CD14-positive monocyte (primary cell): ENCODE results near the gene SPATA13. TPM values are rescaled to one million over a fixed set of nuclear protein-coding genes. Genes with fewer than 3 reads are reported as not detected.

Experiments
- DNase-seq, 3 donors: peaks; one replicate each; pipeline ENCODE4 v3.0.0-alpha.2; 2011 to 2022
- H2AFZ ChIP-seq: 2 replicates; pipeline ENCODE4 v1.6.0; 2012; ENCODE audit warnings: mild to moderate bottlenecking, low read depth, low read length, inconsistent platforms; ENCODE audit not compliant: insufficient read depth, poor library complexity, severe bottlenecking
- H3K27ac ChIP-seq, 2 donors: 1 replicate in 1 of 2; 2 replicates in 1 of 2; pipeline ENCODE4 v1.5.1; 2012 to 2013; ENCODE audit warnings: low read length in 2 of 2, control low read depth in 1 of 2, inconsistent platforms in 1 of 2, low read depth in 1 of 2, mild to moderate bottlenecking in 1 of 2
- H3K27me3 ChIP-seq, 2 donors: one replicate each; pipeline versions ENCODE4 v1.6.0 to v1.6.1; 2011 to 2013; ENCODE audit warnings: low read length in 2 of 2; ENCODE audit not compliant: control insufficient read depth in 2 of 2, insufficient read depth in 2 of 2
- H3K36me3 ChIP-seq, 2 donors: replicated peaks in 1 of 2; 1 replicate in 1 of 2; 2 replicates in 1 of 2; pipeline versions ENCODE4 v1.5.1 to v1.6.1; 2012 to 2013; ENCODE audit warnings: low read length in 2 of 2, control low read depth in 1 of 2, inconsistent platforms in 1 of 2, mild to moderate bottlenecking in 1 of 2; ENCODE audit not compliant: insufficient read depth in 2 of 2, control insufficient read depth in 1 of 2
- H3K4me1 ChIP-seq, 2 donors: 1 replicate in 1 of 2; 2 replicates in 1 of 2; pipeline versions ENCODE4 v1.5.1 to v1.6.1; 2012 to 2013; ENCODE audit warnings: low read length in 2 of 2, control low read depth in 1 of 2, inconsistent platforms in 1 of 2, mild to moderate bottlenecking in 1 of 2, moderate library complexity in 1 of 2; ENCODE audit not compliant: insufficient read depth in 2 of 2, control insufficient read depth in 1 of 2
- H3K4me2 ChIP-seq: replicated peaks from 2 replicates; pipeline ENCODE3; 2012; ENCODE audit warnings: low read length, moderate library complexity, mild to moderate bottlenecking; ENCODE audit not compliant: poor library complexity, severe bottlenecking; ENCODE audit errors: extremely low read depth
- H3K4me3 ChIP-seq, 3 experiments: fragments of 200-600 bp in 1 of 3; sonication (generic) in 1 of 3; replicated peaks in 1 of 3; 1 replicate in 2 of 3; 2 replicates in 1 of 3; pipeline ENCODE4 v1.5.1; 2011 to 2013; ENCODE audit warnings: low read length in 3 of 3, mild to moderate bottlenecking in 3 of 3, control low read depth in 2 of 3, low read depth in 2 of 3, inconsistent platforms in 1 of 3, moderate library complexity in 1 of 3
- H3K79me2 ChIP-seq: 2 replicates; pipeline ENCODE4 v1.6.0; 2012; ENCODE audit warnings: mild to moderate bottlenecking, control low read depth, inconsistent platforms, low read length, moderate library complexity; ENCODE audit not compliant: insufficient read depth
- H3K9ac ChIP-seq: 2 replicates; pipeline ENCODE4 v1.6.0; 2017; ENCODE audit warnings: low read length, mild to moderate bottlenecking; ENCODE audit not compliant: insufficient read depth, poor library complexity, severe bottlenecking
- H3K9me3 ChIP-seq, 2 donors: replicated peaks in 1 of 2; 1 replicate in 1 of 2; 2 replicates in 1 of 2; pipeline versions ENCODE4 v1.5.1 to v1.6.1; 2012 to 2013; ENCODE audit warnings: low read length in 2 of 2, control low read depth in 1 of 2; ENCODE audit not compliant: control insufficient read depth in 1 of 2, insufficient read depth in 1 of 2
- H4K20me1 ChIP-seq: 2 replicates; pipeline ENCODE4 v1.6.0; 2012; ENCODE audit warnings: mild to moderate bottlenecking, low read length, control low read depth, moderate library complexity; ENCODE audit not compliant: insufficient read depth
- H3K27ac Mint-ChIP-seq, 7 donors: one replicate each; pipeline ENCODE4 v1.8.0; 2020; ENCODE audit warnings: mild to moderate bottlenecking in 7 of 7, mixed read lengths in 7 of 7, moderate library complexity in 6 of 7, inconsistent platforms in 2 of 7
- H3K27me3 Mint-ChIP-seq, 3 donors: one replicate each; pipeline ENCODE4 v1.8.0; 2021 to 2022; ENCODE audit warnings: low read depth in 3 of 3, mild to moderate bottlenecking in 3 of 3, mixed read lengths in 3 of 3, moderate library complexity in 3 of 3, inconsistent platforms in 1 of 3
- H3K36me3 Mint-ChIP-seq, 2 donors: one replicate each; pipeline ENCODE4 v1.8.0; 2020; ENCODE audit warnings: mixed read lengths in 2 of 2, inconsistent platforms in 1 of 2, mild to moderate bottlenecking in 1 of 2
- H3K4me1 Mint-ChIP-seq: one replicate; pipeline ENCODE4 v1.8.0; 2020; ENCODE audit warnings: mild to moderate bottlenecking, mixed read lengths
- H3K4me3 Mint-ChIP-seq, 2 donors: one replicate each; pipeline ENCODE4 v1.8.0; 2020; ENCODE audit warnings: mild to moderate bottlenecking in 2 of 2, mixed read lengths in 2 of 2, moderate library complexity in 1 of 2
- H3K9me3 Mint-ChIP-seq, 7 donors: one replicate each; pipeline ENCODE4 v1.8.0; 2020 to 2022; ENCODE audit warnings: mixed read lengths in 7 of 7, mild to moderate bottlenecking in 6 of 7, moderate library complexity in 6 of 7, inconsistent platforms in 2 of 7
- CTCF ChIP-seq: fragments of 200-600 bp; IDR thresholded peaks from one replicate; pipeline ENCODE4 v1.8.0; 2022; ENCODE audit warnings: antibody characterized with exemption, mild to moderate bottlenecking
- WGBS: methylation state at CpG from one replicate; pipeline ENCODE4 v1.1.5; 2013; ENCODE audit warnings: missing lambda C conversion rate; ENCODE audit not compliant: insufficient coverage; 5-methylcytosine and 5-hydroxymethylcytosine counted together
- intact Hi-C, 2 donors: fragments of 100-400 bp; cut with micrococcal nuclease; formaldehyde crosslinking; loops; one replicate each; pipeline versions ENCODE4 v1.15.0 to v1.15.1; 2023
- polyA plus RNA-seq, 3 donors: library from polyadenylated mRNA; depleted of rRNA in 1 of 3; unstranded in 2 of 3; stranded (reverse) in 1 of 3; fragments of 300-500 nt in 2 of 3; fragments of >200 nt in 1 of 3; fragmentation: Illumina TruSeq in 2 of 3; gene quantifications; 1 replicate in 2 of 3; 2 replicates in 1 of 3; pipeline ENCODE4 v1.2.3, GENCODE V29; 2012 to 2021

Gene SPATA13
- polyA plus RNA-seq, 3 donors, result 9.3 to 44.7 (median 11.6) TPM

- H3K79me2 ChIP-seq, result peaks cover 77% of the 10 kb centered on the region
- H3K36me3 Mint-ChIP-seq, result peaks cover 60 to 64% of the 10 kb centered on the region in 2 donors
- H3K4me1 ChIP-seq, result peaks cover 66 to 76% of the 10 kb centered on the region in 2 donors
- peak overlapping the region; percentile 90 to 91 for H3K27ac ChIP-seq
- peaks cover 0 to 5% (median 0%) of the 10 kb centered on the region in 3 donors for H3K27me3 Mint-ChIP-seq
- peaks cover 75% of the 10 kb centered on the region for H3K4me1 Mint-ChIP-seq
- intact Hi-C loops, result loop anchor here (5.0 to 10.0 kb wide), 2 partner anchors 32 to 235 kb away; partner anchors contain the start of gene PARP4 (in 1 of the 2)
- H3K9me3 Mint-ChIP-seq, result peaks cover 0 to 2% (median 0%) of the 10 kb centered on the region in 7 donors
- no peaks in the 10 kb centered on the region for H3K27me3 ChIP-seq
- H3K9me3 ChIP-seq, result no peaks in the 10 kb centered on the region
- H3K9ac ChIP-seq, result peak overlapping the region; percentile 45
- H4K20me1 ChIP-seq, result peaks cover 17% of the 10 kb centered on the region
- H2AFZ ChIP-seq, result no peak overlapping the region
- peak; percentile 76 to 95 (median 88) for DNase-seq
- 47% methylated on average over 7 of the region's 8 CpGs for WGBS
- peaks cover 24 to 33% of the 10 kb centered on the region in 2 donors for H3K36me3 ChIP-seq
- H3K4me3 Mint-ChIP-seq, result peak overlapping the region; percentile 73 to 76
- TF ChIP-seq CTCF, result no peak
- peak overlapping the region; percentile 89 to 99 (median 97) for H3K27ac Mint-ChIP-seq
- H3K4me2 ChIP-seq, result peak overlapping the region; percentile 35
- peak overlapping the region in 1 of 3 experiments; percentile 20 for H3K4me3 ChIP-seq
These were observed 119.0 kb downstream of the SPATA13 start for GRCh38 chr13:24279327-24280110.

- peaks cover 65% of the 10 kb centered on the region for H3K4me1 Mint-ChIP-seq
- H3K27ac ChIP-seq, result peak overlapping the region; percentile 90 to 91
- H3K4me2 ChIP-seq, result peak overlapping the region; percentile 35
- peaks cover 59 to 67% of the 10 kb centered on the region in 2 donors for H3K36me3 Mint-ChIP-seq
- peak overlapping the region; percentile 45 for H3K9ac ChIP-seq
- peak overlapping the region; percentile 89 to 99 (median 97) for H3K27ac Mint-ChIP-seq
- DNase-seq, result peak; percentile 80 to 89 (median 87)
- H3K9me3 Mint-ChIP-seq, result peaks cover 0 to 2% (median 0%) of the 10 kb centered on the region in 7 donors
- H3K79me2 ChIP-seq, result peaks cover 65% of the 10 kb centered on the region
- H3K9me3 ChIP-seq, result no peaks in the 10 kb centered on the region
- 13% methylated on average over 7 of the region's 7 CpGs for WGBS
- H3K4me1 ChIP-seq, result peaks cover 54 to 64% of the 10 kb centered on the region in 2 donors
- H3K27me3 ChIP-seq, result no peaks in the 10 kb centered on the region
- intact Hi-C loops, result loop anchor here (5.0 to 10.0 kb wide), 2 partner anchors 33 to 234 kb away; partner anchors contain the start of gene PARP4 (in 1 of the 2)
- peak overlapping the region in 1 of 3 experiments; percentile 20 for H3K4me3 ChIP-seq
- no peaks in the 10 kb centered on the region for H3K27me3 Mint-ChIP-seq
- no peak for TF ChIP-seq CTCF
- peaks cover 17% of the 10 kb centered on the region for H4K20me1 ChIP-seq
- H3K4me3 Mint-ChIP-seq, result peak overlapping the region; percentile 24 to 76
- H2AFZ ChIP-seq, result no peak overlapping the region
- peaks cover 36 to 45% of the 10 kb centered on the region in 2 donors for H3K36me3 ChIP-seq
These were observed 120.2 kb downstream of the SPATA13 start for GRCh38 chr13:24280720-24281119.
